ENCODE results near the gene BSND.
"Not testable (repeated sequence)": the region's sequence is repeated elsewhere in the genome, so short reads cannot be mapped to it uniquely, and the experiment has no call there.

Gene BSND

DNA sequence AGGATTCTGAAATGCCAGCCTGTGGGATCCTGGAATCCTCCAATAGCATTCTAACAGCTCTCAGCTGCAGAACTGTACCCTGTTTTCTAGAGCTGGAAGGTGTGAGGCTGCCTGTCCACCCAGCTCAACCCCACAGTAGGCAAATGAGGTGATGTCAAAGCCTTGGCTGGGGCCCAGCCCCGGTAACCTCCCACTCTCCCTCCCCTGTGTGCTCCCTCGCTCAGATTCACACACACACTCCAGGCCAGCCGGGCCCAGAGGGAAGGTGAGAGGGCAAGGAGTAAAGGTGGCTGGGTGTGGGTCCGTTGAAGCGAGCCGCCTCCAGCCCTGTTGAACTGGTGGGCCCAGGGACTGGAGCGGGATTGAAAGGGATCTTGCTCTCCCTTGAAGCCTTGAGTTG lies at the start of gene BSND:
BSND (plus strand) TSS at position 257 of the 400 bp plus-strand sequence. CDS start 254 bp downstream, outside the sequence.
- no peak for ATAC-seq

DNA sequence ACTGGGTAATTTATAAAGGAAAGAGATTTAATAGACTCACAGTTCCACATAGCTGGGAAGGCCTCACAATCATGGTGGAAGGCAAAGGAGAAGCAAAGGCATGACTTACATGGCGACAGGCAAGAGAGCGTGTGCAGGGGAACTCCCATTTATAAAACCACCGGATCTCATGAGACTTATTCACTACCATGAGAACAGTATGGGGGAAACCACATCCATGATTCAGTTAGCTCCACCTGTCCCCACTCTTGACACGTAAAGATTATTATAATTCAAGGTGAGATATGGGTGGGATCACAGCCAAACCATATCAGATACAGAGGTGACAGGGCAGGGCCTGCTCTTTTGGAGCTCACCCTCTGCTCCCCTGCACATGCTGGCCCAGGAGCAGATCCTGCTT lies 49.7 kb upstream of the BSND start:
- ATAC-seq, result peak; percentile 27 to 28

DNA sequence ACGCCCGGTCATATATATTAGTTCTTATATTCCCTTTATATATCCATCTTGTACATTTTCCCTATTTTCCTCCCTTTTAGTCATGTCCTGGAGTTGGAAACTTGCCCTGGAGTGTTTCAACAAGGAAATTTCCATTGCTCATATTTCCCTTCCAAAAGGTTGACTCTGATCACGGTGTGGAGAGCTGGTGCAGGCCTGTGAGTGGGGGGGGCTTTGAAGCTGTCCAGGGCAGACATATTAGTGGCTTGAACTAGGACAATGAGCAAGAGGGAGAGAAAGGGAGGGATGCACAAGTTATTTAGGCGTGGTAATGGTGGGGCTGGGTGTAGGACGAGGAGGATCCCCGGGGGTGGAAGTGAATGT lies 48.7 kb upstream of the BSND start:
- no peak for ATAC-seq

DNA sequence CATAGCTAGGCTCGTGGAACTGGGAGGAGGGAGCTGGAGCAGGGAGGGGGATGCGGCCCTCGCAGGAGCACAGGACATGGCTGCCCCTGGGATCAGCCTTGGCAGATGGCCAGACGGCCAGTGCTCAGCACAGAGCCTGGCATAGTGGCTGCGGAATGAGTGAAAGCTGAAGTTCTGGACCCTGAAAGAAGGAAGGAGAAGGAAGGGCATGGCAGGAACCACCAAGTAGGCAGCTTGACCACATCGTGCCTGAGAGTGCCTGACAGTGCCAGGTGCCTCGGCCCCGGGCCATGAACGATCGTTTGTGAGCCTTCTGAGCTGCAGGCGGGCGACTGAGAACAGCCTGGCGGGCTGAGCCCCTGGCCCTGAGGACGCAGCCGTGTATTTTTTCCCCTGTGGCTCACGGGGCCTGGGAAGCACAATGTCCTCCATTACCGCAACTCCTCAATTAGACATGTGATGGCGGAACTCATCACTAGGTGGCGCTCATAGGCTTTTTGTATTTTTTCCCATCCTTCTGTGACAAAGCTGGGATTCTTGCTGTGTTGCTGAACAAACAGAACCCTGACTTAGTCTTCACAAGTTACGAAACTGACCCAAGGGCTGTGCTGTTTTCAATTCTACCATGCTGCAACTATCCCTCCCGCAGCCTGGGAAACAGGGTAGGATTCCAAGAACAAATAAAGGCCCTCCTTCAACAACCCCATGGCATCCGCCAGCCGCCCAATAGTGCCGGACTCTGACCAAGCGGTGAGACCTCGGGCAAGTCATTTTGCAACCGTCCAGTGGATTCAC lies 48.2 kb upstream of the BSND start:
- ATAC-seq, result no peak

DNA sequence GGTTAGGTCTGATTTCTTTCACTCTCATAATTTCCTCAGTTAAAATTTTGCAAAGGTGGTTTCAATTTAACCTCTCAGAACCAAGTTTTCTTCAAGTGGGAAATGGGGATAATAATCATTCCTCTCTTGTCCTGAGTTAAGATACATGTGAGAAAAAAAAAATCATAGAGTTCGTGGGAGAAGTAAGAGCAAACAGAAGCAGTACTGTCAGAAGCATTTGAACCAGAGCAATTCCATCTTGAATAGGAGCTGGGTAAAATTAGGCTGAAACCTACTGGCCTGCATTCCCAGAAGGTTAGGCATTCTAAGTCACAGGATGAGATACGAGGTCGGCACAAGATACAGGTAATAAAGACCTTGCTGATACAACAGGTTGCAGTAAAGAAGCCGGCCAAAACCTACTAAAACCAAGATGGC lies 46.9 kb upstream of the BSND start:
- no peak for ATAC-seq

DNA sequence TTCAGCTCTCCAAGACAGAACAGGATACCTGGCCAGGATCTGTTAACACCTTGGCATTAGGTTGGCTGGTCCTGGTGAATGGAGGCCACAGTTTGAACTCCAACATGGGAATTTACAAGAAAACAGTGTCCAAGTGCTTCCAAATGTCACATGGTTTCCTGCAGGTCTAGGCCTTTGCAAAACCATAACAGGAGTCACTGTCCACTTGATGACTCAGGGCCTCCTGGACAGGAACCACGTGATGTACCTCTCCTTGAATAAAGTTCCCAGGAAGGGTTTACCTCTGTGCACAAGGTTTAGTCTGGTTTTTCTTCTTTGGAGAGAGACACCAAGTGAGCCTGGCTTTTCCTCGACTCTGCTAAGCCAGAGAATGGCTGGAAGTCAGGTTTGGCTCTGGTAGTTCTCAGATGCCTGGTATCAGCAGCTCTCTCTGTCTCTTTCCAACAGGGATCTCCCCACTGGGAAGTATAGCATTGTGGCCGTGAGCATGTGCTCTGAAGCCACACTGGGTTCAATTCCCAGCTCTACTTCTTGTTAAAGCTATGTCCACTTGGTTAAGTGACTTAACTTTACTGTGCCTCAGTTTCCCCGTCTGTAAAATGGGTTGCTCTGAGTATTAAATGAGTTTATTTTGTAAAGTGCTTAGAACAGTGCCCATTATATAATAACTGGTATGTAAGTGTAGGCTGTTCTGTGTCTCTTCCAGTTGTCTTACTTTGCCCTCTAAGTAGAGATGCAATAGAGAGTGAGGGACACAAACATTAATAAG lies 45.6 kb upstream of the BSND start:
- ATAC-seq, result no peak

DNA sequence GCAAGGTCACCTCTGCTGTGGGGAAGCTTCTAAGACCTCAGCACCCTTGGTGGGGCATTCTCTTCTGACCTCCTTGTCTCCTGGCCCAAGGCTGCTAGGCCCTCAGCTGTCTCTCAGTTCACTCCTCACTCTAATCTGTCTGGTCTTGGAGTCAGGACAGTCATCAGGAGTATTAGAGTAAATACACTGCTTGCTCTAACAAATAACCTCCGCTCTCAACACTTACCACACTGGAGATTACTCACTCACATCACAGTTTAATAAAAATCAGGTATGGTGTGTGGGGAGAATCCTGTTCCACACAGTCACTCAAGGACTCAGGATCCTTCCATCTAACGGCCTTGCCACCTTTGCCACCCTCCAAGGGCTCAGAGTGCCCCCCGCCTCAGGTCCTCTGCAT lies 44.9 kb upstream of the BSND start:
- ATAC-seq, result no peak

DNA sequence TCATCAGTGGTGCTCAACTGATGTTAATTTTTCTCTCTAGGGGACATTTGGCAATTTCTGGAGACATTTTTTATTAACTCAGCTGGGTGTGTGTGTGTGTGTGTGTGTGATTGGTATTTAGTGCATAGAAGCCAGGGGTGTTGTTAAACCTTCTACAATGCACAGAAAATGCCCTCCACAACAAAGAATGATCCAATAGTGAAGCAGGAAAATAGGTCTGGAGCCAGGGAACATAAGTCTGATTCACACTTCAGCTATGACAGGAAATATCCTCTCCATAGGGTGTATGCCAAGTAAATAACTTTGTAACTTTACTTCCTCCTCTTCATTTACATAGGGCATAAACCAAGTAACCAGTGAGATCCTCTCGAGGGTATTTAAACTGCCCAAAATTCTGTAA lies 43.4 kb upstream of the BSND start:
- no peak for ATAC-seq

DNA sequence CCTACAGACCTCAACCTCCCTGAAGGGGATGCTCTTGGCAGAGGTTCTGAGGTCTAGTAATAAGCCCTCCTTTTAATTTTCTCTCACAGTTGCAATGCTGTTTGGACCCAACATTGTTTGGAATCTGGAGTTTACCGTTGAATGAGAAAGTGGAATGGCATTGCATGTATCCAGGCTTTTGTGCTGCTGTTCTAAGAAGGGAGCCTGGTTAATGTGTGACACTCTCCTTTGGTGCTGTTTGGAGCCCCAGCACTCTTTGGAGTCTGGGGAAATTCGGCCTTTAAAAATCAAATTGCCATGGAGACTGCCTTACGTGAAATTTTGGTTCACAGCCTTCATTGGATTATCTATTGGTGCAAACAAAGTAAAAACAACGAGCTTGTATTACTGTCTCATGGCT lies 42.0 kb upstream of the BSND start:
- ATAC-seq, result no peak

DNA sequence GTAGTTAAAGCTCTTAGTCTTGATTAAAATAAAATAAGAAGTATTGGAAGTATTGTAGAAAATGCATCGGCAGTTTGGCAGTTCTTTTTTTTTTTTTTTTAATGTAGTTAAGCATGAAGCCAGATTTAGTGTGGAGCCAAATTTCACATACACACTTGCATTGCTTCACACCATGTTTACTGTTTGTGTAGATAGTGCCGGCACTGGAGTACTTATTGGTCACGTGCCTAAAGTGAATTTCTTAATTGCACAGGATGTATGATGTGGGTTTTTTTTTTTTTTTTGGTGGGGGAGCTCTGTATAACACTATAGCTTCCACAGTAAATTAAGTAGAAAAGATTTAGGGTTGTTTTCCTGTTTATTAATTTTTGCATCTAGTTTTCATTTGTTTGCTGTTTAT lies 39.5 kb upstream of the BSND start:
- ATAC-seq, result no peak

DNA sequence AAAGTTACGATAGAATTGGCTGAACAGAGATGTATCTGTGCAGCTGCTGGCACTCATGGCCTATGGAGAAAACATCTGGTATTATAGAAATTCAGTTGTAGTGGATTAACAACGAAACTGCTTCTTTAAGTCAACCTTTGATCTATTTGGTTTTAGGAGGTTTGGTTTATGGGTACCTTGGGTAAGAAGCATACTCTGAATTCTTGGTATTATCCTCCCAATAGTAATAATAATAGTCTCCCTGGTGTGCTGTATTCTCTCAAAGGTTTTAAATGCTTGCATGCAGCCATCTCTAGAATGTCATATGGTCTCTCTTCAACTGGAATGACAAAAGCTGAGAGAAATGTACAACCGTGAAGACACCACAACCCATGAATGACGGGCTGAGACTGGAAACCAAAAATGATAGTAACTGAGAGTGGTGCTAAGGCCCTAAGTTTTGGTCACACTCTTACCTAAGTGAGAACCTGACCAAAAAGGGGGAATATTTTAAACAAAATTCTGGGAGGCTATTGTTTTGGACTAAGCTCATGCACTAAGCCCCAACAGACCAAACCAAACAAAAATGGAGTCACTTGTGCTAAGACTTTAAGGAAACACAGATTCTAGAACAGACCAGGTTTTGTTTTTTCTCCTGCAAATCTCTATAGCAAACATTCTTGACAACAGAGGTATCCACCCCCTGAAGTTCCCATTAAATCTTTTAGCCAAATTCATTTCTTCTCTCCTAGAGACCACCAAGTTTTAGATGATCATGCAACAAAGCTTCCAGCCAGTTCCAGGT lies 35.9 kb upstream of the BSND start:
- no peak for ATAC-seq

DNA sequence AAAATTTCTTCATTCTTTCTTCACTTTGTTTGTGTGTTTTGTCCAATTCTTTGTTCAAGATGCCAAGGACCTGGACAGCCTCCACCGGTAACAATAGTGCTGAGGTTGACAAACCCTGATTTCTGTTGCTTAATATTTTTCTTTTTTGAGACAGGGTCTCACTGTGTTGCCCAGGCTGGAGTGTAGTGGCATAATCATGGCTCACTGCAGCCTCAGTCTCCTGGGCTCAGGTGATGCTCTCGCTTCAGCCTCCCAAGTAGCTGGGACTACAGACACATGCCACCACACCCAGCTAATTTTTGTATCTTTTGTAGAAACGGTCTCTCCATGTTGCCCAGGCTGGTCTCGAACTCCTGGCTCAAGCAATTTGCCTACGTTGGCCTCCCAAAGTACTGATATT lies 34.9 kb upstream of the BSND start:
- not testable (repeated sequence) for ATAC-seq

DNA sequence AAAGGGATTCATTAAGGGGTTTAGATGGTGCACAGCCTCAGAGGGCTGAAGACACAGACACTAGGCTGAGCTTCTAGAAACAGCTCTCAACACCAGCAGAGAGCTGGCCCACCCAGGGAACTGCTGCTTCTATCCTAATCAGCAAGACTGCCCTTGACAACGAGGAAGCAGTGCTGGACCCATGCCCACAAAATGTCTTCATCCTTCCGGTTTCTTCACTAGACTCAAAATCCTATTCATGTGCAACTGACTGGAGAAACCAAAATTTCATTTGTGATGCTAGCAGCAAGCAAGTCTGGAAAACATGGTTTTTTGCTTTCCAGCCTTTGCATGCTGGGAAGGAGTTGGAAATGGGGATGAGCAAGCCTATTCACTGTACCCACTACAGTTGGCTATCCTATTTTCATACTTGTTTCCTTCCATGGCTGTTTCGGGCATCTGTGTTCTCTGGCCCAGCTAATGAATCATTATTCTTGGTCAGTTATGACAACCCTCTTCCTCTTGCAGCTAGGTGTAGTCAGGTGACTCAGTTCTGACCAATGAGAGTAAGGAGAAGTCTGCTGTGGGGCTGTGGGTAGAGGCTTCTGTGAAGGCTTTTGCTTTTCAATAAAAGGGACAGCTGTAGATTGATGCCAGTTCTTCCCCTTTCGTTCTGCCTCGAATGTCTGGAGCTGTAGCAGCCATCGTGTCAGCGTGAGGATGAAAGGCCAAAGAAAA lies 33.0 kb upstream of the BSND start:
- ATAC-seq, result peak; percentile 56 to 66

DNA sequence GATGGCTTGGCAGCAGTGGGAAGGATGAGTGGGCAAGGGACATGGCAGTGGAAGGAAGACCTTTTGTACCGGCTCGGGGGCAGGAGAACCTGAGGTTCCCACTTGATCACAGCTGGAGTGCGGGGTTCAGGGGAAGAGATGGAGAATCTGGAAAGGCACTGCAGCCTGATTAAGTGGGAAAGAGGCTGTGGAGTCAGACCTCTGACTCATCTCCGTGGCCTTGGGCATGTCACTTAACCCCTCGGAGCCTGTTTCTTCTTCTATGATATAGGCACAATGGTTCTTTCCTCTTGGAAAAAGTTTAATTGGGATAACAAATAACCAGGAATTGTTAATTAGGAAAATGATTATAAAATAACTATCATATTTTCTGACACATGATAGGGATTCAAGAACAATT lies 31.4 kb upstream of the BSND start:
- ATAC-seq, result no peak

DNA sequence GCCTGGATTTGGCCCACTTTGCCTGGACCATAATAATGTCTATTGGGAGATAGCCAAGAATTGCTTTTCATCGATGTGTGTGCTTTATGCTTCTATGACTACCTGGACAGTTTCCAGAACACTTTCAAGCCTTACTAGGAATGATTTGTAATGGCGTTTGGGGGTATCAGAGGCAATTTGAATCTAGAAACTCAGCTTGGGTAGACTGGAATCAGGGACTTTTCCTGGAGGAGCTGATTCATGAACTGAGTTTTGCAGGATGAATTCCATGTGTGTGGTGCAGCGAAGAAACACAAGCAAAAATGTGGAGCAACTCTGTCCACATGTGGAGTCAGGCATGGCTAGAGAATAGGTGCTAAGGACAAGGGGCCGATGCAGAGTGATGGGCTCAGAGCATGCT lies 30.2 kb upstream of the BSND start:
- ATAC-seq, result no peak

DNA sequence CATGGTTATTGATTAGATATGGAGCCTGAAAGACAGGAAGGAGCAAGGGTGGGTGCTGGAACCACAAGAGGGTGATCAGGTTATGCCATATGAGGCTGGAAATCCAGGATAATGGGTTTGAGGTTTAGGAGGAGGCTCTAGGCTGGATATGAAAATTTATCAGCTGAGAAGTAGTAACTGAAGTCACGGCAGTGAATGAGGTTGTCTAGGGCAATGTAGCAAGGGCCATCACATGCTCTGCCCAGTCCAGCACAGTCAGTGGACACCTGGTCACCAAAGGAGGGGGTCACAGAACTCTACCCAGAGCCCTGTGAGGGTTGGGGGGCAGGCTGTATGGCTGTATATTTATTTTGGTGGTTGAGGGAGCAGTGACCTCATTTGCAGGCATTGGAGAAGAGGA lies 28.9 kb upstream of the BSND start:
- no peak for ATAC-seq

DNA sequence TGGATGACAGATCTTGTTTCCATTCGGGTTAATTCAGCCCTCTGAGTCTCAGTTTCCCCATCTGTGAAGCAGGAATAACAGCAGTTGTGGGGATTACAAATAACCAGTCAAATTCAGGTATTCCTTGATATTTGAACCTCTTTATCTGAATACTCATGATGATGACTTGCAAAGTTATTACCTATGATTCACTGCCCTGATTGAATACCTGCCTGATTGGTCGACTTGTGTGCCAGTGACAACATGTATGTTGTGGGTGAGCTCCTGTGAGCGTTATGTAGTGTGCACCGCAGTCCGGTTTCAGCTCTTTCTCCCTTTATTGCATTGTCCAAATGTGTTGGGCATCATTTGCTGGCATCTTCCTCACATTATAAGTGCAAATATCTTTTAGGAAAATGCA lies 27.8 kb upstream of the BSND start:
- no peak for ATAC-seq

DNA sequence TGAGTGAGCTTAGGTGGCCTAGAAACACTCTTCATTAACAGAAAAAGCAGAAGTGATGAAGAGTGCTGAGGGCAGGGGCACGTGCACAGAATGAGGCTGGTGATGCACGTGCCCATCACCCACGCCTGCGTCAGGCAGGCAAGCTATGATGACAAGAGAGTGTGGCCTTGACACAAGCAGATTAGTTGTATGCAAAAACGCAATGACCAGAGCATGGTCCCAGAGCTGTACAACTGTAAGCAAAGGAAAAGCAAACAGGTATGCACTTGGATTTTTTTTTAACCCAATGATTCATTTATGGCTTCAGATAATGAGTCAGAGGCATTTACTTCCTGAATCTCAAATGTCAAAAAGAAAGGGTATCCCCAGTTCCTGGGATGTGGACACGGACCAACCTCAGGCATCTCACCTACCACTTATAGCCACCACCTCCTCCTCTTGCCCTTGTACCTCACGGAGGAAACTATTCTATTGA lies 27.4 kb upstream of the BSND start:
- peak in 1 of 2 donors; percentile 36 for ATAC-seq

DNA sequence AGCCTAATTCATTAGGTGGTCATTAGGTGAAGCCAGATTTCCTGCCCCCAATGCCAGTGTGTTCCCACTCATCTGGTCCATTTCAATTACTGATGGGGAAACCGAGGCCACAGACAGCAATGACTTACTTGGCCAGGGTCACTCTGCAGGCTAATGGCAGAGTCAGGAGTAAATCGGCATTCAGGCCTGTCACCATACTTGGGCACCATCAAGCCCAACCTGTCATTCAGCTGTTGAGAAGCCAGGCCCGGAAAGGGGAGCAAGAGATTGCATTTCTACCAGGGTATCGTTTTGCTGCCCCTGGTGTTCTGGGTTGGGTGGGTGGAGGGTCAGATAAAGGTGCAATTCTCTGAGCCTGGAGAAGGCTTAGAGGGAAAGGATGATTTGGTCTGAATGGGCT lies 26.3 kb upstream of the BSND start:
- ATAC-seq, result no peak

DNA sequence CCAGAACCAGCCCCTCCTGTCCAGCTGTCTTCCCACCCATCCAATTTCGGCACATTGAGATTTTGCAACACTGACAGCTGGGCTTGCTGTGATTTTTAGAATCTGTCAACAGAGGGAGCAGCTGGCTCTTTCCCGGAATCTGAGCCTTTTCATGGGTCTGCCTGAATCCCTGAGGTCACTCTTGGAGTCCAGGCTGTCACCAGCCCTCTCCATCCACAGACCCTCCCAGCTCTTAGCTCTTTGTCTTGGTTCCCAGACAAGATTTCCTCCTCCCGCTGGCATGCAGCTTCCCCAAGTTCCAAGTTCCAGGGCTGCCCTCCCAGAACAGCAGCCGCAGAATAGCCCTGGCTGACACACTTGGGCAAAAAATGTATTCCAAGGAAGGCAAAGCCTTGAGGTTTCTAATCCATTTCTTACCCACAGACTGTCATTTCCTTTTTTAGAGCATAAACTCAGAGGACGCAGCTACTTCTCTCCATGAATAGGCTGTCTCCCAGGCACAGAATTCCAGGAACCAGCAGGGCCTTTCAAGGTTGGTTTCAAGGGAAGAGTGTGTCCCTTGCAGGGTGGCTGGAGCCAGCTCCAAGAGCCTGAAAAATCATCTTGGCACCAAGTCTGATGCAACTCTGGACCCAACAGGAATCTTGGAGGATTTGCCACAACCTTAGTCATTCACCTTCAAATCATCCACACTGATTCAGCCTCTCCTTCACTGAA lies 25.4 kb upstream of the BSND start:
- no peak for ATAC-seq

DNA sequence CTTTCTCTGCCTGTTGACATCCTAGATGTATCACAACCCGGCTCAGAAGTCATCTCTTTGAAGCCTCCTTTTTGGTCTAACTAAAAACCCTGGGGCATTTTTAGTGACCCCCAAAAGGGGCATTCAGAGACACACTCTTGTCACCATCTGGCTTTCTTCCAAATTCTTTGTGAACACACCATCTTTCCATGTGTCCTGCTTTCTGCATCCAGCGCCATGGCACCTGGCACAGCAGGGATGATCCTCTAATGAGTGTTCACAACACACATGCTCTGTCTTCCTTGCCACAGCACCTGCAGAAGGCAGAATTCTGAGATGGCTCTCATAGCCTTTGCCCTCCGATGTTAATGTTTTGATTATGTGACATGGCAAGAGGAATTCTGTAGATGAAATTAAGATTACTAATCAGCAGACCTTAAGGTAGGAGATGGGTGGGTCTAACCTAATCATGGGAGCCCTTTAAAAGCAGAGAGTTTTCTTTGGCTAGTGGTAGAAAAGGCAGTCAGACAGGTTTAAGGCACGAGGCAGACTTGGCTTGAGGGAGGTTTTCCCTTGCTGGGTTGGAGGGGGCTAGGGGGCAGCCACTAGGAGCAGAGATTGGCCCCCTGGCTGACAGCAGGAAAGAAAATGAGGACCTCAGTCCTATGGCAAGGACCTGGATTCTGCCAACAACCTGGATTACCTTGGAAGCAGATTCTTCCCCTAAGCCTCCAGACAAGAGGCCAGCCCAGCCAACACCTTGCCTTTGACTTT lies 23.2 kb upstream of the BSND start:
- no peak for ATAC-seq
